GM19035 (cell line): ENCODE data around the gene MAPK8IP3.
A peak's percentile ranks its signal among the peaks of the same experiment; 100 is the strongest.

Source experiments
- ATAC-seq: cut with Tn5 transposase; IDR thresholded peaks from one replicate; pipeline ENCODE4 v1.9.1; 2021; ENCODE audit not compliant: unreplicated experiment

Gene MAPK8IP3

DNA sequence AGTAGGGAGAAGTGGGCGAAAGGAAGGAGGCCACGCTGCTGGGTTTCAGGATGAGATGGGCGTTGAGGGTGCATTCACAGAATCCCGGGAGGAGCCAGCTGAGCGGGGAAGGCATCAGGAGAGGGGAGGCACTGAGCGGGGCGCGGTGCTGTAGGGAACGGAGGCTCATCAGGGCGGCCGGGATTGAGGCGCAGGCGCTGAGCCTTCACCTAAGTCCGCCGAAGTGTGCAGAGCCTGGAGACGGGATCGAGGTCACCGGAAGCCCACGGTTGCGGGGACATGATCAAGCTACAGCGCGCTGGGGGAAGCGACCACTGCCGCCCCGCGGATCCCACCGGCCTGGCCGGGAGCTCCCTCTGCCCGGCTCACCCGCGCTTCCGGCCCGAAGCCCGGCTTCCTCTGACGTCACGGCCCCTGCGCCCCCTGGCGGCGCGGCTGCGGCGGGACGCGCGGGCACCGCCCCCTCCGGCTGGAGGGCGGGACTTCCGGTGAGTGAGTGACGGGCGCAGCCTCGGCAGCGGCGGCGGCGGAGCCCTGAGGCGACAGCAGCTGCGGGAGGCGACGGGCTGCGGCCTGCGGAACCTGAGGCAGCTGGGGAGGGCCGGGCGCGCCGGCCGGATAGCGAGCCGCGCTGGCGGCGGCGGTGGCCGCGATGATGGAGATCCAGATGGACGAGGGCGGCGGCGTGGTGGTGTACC, at the start of gene MAPK8IP3:
TSS of gene MAPK8IP3 (plus strand) at position 508 of the 698 bp plus-strand sequence. CDS start at position 653, 145 bp downstream.
- peak; percentile 89 for ATAC-seq

DNA sequence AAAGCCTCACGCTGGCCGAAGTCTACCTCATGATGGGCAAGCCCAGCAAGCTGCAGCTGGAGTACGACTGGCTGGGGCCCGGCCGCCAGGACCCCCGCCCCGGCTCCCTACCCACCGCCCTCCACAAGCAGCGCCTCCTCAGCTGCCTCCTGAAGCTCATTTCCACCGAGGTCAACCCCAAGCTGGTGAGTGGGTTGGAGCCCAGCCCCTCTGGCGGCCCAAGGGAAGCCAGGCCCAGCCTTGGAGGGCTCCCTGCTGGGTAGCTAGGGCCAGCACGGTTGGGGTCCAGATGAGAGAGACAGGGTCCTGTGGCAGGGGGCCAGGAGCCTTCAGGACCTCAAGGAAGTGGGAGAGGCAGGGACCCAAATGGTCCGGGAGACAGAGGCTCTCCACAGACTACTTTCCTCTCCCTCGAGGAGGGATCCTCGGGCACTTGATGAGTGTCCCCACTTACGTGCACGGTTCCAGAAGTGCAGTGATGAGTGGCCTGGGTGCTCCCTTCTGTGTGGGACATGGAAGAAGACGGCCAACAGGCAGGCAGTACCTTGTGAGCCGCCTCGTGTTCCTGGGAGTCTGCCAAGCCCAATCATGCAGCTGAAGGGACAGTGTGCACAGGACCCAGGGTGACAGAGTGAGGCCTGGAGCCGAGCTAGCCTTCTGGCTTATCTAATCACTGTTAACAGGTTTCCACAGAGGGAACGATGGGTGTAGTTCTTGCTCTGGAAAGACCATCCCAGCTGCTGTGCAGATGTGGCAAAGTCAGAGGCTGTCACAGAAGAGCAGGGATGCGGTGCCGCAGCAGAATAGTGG, 49.0 kb upstream of the MAPK8IP3 start:
- no peak for ATAC-seq

DNA sequence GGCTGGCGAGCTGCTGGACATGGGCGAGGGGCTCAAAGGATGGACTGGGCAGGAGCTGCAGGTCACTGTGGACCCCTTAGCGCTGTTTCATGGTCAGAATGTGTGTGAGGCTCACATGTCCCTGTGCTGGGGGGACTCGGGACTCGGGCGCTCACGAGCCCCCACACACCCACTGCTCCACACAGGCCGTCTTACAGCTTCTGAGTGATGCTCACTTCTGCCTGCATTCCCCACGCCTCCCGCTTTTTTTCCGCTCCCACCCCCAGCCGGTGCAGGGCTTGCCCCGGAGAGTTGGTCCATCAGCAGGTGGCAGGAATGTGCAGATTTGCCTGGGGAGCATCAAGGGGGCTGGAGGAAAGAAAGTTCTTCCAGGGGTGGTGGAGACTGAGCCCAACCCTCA, 48.2 kb upstream of the MAPK8IP3 start:
- ATAC-seq = no peak

DNA sequence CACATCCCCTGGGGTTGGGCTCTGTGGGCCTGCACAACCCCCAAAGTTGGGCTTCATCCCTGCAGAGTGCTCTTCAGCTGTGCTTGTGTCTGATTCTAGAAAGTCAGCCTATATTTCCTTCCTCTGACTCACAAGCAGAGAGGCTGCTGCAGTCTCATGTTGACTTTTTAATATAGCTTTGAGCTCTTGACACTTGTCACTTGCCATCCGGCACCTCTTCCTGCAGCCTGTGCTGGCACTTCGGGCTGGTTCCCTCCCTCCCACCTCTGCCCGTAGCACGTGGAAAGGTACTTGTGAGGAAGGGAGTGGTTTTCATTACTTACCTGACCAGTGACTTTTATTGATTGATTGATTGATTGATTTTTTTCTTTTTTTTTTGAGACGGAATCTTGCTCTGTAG, 47.0 kb upstream of the MAPK8IP3 start:
- ATAC-seq = no peak

- no peak for ATAC-seq
Observed at GRCh38 chr16:1661826-1662225, 44.2 kb upstream of the MAPK8IP3 start.

GRCh38 chr16:1662543-1662942, 43.5 kb upstream of the MAPK8IP3 start:
- no peak for ATAC-seq

DNA sequence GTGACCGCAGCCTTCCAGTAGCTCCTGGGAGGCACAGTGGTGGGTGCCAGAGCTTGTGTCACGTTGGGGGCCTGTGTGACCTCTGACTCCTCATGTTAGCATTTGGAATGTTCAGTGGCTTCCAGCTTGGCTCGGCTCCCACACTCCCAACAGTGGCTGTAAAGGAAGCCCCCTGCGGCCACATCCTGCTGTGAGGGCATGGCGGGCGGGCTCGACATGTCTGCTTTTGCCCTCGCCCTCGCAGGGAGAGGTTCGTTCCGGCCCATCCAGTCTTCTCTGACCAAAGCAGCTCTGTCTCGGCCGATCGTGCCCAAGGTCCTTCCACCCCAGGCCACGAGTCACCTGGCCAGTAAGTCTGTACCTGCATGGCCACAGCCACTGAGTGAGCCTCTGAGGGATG, 40.2 kb upstream of the MAPK8IP3 start:
- ATAC-seq = no peak

DNA sequence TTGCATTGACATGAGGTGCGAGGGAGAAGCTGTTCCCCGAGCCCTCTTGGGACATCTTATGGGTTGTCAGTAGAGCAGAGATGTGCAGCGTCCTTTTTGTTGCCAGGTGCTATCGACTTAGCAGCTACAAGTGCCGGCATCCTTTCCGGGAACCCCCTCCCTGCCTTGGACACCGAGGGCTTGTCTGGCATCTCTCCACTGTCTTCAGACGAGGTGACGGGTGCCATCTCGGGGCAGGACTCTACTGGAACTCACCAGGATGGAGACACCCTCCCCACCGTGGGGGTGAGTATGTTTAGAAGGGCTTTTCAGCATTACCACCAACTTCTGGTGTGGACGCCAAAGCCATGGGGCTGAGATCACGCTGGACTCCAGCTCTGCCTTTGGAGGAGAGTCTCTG, 39.7 kb upstream of the MAPK8IP3 start:
- no peak for ATAC-seq

GRCh38 chr16:1667271-1667670, 38.7 kb upstream of the MAPK8IP3 start:
- ATAC-seq = no peak

DNA sequence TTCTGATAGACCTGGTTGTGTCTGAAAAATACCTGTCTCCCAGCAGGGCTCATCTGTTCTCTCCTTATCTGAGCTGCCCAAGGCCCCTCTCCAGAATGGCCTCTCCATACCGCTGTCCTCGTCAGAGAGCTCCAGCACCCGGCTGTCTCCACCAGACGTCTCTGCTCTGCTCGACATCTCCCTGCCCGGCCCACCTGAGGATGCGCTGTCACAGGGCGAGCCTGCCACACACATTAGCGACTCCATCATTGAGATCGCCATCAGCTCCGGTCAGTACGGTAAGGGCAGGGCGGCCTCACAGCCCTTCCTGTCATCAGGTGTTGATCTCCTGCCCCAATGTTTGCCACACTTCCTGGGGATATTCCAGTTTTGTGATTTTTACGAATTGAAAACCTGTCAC, 38.1 kb upstream of the MAPK8IP3 start:
- no peak for ATAC-seq

DNA sequence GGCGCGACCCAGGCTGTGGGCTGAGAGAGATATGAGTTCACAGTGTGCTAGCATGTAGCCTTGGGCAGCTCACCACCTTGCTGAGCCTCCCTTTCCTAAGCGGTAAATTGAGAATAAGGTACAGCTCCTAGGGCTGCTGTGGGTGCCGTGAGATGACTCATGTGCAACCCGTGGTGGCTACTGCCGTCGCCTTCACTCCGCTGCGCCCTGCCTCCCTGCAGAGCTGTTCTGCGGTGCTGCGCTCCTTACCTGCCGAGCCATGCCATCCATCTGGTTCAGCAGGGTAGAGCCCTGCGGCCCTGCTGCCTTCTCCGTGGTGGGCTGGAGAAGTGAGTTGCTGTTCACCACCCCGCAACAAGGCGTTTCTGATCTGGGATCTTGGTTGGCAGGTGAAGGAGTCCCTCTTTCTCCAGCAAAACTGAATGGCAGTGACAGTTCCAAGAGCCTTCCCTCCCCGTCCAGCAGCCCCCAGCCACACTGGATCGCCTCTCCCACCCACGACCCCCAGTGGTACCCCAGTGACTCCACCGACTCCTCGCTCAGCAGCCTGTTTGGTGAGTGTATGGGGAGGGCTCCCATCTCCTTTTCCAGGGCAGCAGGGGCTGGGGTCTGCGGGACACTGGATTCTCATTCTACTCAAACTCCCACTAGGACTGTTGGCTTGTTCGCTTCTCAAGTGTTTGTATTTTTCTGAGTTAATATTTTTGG, 37.2 kb upstream of the MAPK8IP3 start:
- ATAC-seq = no peak

GRCh38 chr16:1669698-1670097, 36.3 kb upstream of the MAPK8IP3 start:
- no peak for ATAC-seq

DNA sequence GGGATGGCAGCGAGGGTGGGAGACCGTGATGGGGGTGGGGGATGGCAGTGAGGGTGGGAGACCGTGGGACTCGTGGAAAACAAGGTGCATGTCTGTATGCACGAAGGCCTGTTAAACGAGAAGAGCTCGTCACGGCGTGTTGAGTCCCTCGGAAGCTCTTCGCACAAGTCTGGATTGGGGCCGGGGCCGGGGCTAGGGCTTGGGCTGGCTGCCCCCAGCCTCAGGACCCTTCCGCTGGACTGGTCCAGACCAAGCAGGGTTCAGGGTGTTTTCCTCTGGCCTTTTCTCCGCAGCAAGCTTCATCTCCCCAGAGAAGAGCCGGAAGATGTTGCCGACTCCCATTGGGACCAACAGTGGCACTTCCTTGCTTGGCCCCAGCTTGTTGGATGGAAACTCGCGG, 35.6 kb upstream of the MAPK8IP3 start:
- no peak for ATAC-seq

DNA sequence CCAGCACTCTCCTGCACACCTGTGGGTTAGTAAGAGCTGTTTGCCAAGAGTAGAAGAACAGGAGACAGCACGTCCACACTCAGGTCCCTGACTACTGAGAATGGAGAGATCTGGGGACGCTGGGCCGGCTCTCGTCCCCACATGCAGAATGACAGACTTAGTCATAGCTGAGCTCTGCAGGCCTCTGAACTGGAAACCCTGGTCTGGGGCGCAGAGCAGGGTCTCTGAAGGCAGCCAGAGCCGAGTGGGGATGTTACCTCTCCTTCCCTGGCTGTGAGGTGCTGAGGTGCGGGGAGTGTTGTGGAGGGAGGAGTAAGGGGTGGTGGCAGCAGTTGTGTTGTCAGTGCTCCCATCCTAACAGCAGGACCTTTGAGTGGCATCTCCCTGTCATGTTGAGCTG, 35.1 kb upstream of the MAPK8IP3 start:
- ATAC-seq = no peak

DNA sequence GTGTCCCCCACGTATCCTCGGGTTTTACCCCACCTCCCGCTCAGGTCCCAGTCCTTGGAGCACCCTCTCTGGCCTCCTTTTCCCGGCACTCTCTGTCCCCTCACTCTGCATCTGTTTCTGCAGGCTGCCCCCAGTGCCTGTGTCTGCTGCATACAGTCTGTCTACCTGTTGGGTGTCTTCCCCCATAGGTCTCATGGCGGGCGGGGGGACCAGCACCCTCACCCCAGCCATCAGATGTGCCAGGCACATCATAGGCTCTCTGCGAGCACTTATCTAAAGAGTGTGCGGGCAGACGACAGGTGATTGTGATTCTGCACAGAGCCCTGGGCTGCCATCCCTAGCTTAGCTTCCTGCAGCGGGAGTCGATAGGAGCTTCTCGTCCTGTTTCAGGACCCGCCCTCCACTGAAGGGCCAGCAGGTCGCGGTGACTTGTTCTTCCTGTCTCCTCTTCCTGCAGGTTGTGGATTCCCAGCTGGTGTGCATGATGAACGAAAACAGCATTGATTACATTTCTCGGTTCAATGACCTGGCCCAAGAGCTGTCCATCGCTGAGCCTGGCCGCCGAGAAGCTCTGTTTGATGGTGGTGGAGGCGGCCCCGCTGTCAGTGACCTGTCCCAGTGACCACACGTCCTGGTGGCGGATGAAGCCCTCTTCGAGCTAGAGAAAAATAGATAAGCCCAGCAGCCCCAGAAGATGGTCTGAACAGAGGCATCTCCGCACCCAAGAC, 32.4 kb upstream of the MAPK8IP3 start:
- no peak for ATAC-seq

DNA sequence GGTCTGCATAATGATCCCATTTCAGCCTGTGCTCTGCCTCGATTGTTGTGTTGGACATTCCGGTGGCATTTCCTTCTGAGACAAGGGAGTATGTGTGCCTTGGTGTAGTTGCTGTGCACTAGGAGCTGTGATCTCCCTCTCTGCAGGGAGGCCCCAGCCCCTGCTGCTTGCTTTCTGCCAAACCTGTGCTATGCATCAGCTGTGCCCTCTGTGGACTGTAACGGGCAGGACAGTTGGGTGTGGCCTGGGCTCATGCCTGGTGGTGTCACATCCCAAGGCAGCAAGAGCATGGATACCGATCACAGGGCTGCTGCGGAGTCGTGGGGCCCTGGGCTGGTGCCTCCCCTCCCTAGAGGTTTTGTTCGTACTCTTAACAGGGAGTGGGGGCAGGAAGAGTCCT, 31.7 kb upstream of the MAPK8IP3 start:
- ATAC-seq = no peak

DNA sequence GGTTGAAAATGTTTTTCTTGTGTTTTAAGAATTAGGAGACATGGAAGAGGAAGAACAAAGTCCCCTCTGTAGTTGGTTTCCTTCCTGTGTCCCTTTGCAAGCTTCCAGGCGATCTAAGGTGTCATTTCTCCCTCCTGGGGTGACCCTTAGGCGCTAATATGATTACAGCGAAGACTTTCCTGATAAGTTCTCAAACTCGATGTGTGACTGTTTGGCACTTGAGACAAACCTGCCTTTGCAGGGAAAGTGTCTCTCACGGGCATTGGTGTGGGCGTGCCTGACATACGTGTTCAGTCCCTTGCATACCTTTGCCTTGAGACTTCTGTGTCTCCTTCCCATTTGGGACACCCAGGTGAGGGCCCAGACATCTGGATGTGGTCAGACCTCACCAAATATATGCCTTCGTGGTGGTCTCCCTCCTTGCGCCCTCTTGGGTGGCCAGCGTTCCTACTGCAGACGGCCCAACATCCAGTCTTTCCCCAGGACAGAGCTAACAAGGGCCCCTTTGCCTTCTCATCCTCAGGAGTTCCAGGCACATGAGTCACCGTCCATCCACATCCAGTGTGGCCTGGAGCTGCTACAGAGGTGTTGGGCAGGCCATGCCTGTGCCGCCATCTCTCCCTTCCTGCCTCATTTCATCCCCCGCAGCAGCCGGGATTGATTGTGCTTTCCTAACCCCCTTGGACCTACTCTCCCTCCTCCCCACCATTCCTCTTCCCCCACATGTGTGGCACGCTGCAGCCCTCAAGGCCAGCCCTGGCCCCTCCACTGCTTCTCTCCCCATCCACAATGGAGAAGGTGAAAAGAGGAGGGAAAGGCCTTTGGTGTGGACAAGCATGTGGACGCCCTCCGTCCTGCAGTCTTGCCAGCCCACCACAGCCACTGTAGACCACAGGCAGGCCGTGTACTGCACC, 31.0 kb upstream of the MAPK8IP3 start:
- no peak for ATAC-seq

GRCh38 chr16:1676661-1677060, 29.3 kb upstream of the MAPK8IP3 start:
- ATAC-seq = no peak

GRCh38 chr16:1677339-1677738, 28.7 kb upstream of the MAPK8IP3 start:
- no peak for ATAC-seq

GRCh38 chr16:1677942-1678499, 28.0 kb upstream of the MAPK8IP3 start, which contains the start of gene JPT2:
JPT2 (plus strand) TSS chr16:1678279; CDS start chr16:1678313, 34 bp downstream.
- ATAC-seq = peak; percentile 93
